Esophagus (tissue), 2 donors: ENCODE measurements around the gene TRPM1. TPM values are rescaled to one million over a fixed set of nuclear protein-coding genes. Genes with fewer than 3 reads are reported as not detected.

ENCODE experiments used
- H3K27ac ChIP-seq, 2 donors: one replicate each; pipeline ENCODE4 v1.5.1; 2013; ENCODE audit warnings: low read depth in 2 of 2, mild to moderate bottlenecking in 2 of 2, inconsistent platforms in 1 of 2, low read length in 1 of 2, moderate library complexity in 1 of 2
- H3K27me3 ChIP-seq, 2 donors: one replicate each; pipeline ENCODE4 v1.6.1; 2013; ENCODE audit warnings: low read length in 2 of 2, control low read depth in 1 of 2, mild to moderate bottlenecking in 1 of 2; ENCODE audit not compliant: insufficient read depth in 2 of 2, control insufficient read depth in 1 of 2
- H3K36me3 ChIP-seq, 2 donors: one replicate each; pipeline ENCODE4 v1.6.1; 2013; ENCODE audit warnings: low read length in 1 of 2; ENCODE audit not compliant: control insufficient read depth in 2 of 2, insufficient read depth in 2 of 2
- H3K4me1 ChIP-seq, 2 donors: one replicate each; pipeline ENCODE4 v1.6.1; 2013; ENCODE audit warnings: low read length in 1 of 2; ENCODE audit not compliant: control insufficient read depth in 2 of 2, insufficient read depth in 2 of 2
- H3K4me3 ChIP-seq, 2 donors: one replicate each; pipeline ENCODE4 v1.5.1; 2013; ENCODE audit warnings: low read length in 2 of 2, mild to moderate bottlenecking in 2 of 2, low read depth in 1 of 2, moderate library complexity in 1 of 2
- H3K9me3 ChIP-seq, 2 donors: one replicate each; pipeline ENCODE4 v1.6.1; 2013; ENCODE audit warnings: mild to moderate bottlenecking in 2 of 2, low read depth in 1 of 2, low read length in 1 of 2, moderate library complexity in 1 of 2; ENCODE audit not compliant: control insufficient read depth in 2 of 2, insufficient read depth in 1 of 2
- WGBS, 2 donors: extraction: QIAGEN DNeasy Blood & Tissue Kit; methylation state at CpG; one replicate each; pipeline ENCODE4 v1.1.7; 2013; 5-methylcytosine and 5-hydroxymethylcytosine counted together
- polyA plus RNA-seq, 2 donors: library from polyadenylated mRNA; stranded (reverse); fragments of 200-250 nt; gene quantifications; one replicate each; pipeline ENCODE4 v1.2.3, GENCODE V29; 2013
- donor health status: healthy with polysubstance abuse.
- donor health status: Bipolar disorder and iron deficiency.

Gene TRPM1
- polyA plus RNA-seq, 2 donors: 0.13 to 0.37 TPM

GRCh38 chr15:30954674-30955073, 146.9 kb downstream of the TRPM1 start:
- H3K4me3 ChIP-seq: no peak overlapping the region
- WGBS, 2 donors: 86% methylated on average over 1 of the region's 1 CpG
- H3K36me3 ChIP-seq: peaks cover 14 to 36% of the 10 kb centered on the region in 2 donors

GRCh38 chr15:30953731-30954378, 147.7 kb downstream of the TRPM1 start:
- Histone ChIP-seq H3K9me3 (no peaks in the 10 kb centered on the region), H3K36me3 (peaks cover 14 to 34% of the 10 kb centered on the region in 2 donors), H3K27me3 (no peaks in the 10 kb centered on the region), H3K27ac (peak overlapping the region in 1 of 2 donors; percentile 21), H3K4me3 (no peak overlapping the region), H3K4me1 (peaks cover 0 to 2% of the 10 kb centered on the region in 2 donors)
- 70 to 77% methylated on average over 7 of the region's 7 CpGs for WGBS, 2 donors

More at GRCh38 chr15:30954674-30955073, 146.9 kb downstream of the TRPM1 start:
- H3K27me3 ChIP-seq: no peaks in the 10 kb centered on the region
- no peak overlapping the region for H3K27ac ChIP-seq
- peaks cover 0 to 2% of the 10 kb centered on the region in 2 donors for H3K4me1 ChIP-seq
- H3K9me3 ChIP-seq: no peaks in the 10 kb centered on the region

GRCh38 chr15:30953183-30953582, 148.3 kb downstream of the TRPM1 start:
- Histone ChIP-seq H3K4me1 (peaks cover 0 to 2% of the 10 kb centered on the region in 2 donors), H3K27ac (no peak overlapping the region), H3K4me3 (no peak overlapping the region), H3K27me3 (no peaks in the 10 kb centered on the region), H3K9me3 (no peaks in the 10 kb centered on the region), H3K36me3 (peaks cover 12 to 30% of the 10 kb centered on the region in 2 donors)
- WGBS, 2 donors: 92% methylated on average over 7 of the region's 7 CpGs

Other genes starting within 250 kb of the TRPM1 start
- gene FAN1, start 197.8 kb downstream of the TRPM1 start, polyA plus RNA-seq: 1 to 10 TPM; 6.6 to 8.3 TPM
- 10 to 100 TPM; 11.7 to 26.4 TPM for gene MTMR10, start 110.1 kb downstream of the TRPM1 start, polyA plus RNA-seq
- 10 to 100 TPM in 1 of 2 donors, 1 to 10 TPM in 1; 9.0 to 20.9 TPM for gene KLF13, start 225.1 kb upstream of the TRPM1 start, polyA plus RNA-seq